Measurements from ENCODE around the gene MARCKSL1.
"Not testable (repeated sequence)": the region's sequence is repeated elsewhere in the genome, so short reads cannot be mapped to it uniquely, and the experiment has no call there.

Gene MARCKSL1

DNA sequence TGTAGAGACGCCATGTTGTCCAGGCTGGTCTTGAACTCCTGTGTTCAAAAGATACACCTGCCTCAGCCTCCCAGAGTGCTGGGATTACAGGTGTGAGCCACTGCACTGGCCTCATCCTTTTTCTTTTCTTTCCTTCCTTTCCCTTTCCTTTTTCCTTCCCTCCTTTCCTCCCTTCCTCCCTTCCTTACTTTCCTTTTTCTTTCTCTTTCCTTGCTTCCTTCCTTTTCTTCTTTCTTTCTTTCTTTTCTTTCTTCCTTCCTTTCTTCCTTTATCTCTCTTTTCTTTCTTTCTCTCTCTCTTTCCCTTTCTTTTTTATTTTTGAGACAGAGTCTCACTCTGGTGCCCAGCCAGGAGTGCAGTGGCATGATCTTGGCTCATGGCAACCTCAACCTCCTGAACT is 20.4 kb upstream of the MARCKSL1 start:
- CTCF ChIA-PET, result no interaction called here
- no peak overlapping the region for H3K4me3 ChIP-seq (ENCODE audit: low read depth, low read length)
- POLR2A ChIA-PET, result no interaction called here

GRCh38 chr1:32355778-32356177 is 19.7 kb upstream of the MARCKSL1 start:
- H3K4me3 ChIP-seq (ENCODE audit: low read depth, low read length); CTCF ChIA-PET; DNase-seq (ENCODE audit: low read depth, low spot score): not testable (repeated sequence)
- POLR2A ChIA-PET, result interaction anchor here (5.6 kb wide), 1 partner anchor 20 kb away, joined by 38 read pairs; the partner anchor contains the start of gene MARCKSL1

More for the DNA sequence above, 20.4 kb upstream of the MARCKSL1 start:
- TF ChIP-seq CTCF (IDR thresholded peaks at IDR 0.05; ENCODE audit: insufficient read depth, low read length, missing control alignments), result no peak
- no peak for DNase-seq (ENCODE audit: low read depth, low spot score)

DNA sequence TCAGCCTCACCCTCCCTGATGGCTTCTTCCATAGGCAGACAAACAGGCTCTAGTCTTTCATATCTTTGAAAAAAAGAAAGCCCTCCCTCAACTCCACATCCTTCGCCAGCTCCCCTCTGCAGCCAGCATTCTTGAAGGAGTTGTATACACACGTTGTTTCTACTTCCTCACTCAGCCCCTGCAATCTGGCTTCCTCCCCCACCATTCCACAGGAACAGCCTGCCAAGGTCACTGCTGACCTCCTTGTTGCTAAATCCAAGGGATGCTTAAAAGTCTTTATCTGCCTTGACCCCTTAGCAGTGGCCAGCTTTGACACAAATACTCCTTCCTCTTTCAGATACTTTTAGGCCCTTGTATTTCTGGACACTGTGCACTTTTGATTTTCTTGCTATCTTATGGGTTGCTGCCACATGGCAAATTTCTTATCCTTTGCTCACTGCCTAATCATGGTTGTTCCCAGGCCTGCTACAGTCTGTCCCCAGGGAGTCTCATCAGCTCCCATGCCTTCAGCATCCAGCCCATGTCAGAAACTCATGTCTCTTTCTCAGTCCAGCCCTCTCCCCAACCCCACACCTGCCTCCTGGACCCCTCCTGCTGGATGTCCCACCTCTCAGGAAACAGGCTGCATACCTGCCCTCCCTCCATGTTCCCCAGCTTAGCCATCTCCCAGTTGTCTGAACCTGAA is 18.0 kb upstream of the MARCKSL1 start:
- ChIA-PET POLR2A (interaction anchor here (5.6 kb wide), 1 partner anchor 18 kb away, joined by 38 read pairs; the partner anchor contains the start of gene MARCKSL1), CTCF (interaction anchor here (1.5 to 1.6 kb wide), 3 partner anchors 11 to 106 kb away, joined by 3 to 6 read pairs (median 4); no protein-coding TSS in a partner anchor)
- no peak for TF ChIP-seq CTCF (IDR thresholded peaks at IDR 0.05; ENCODE audit: insufficient read depth, low read length, missing control alignments)
- no peak overlapping the region for H3K4me3 ChIP-seq (ENCODE audit: low read depth, low read length)
- peak; percentile 14 for DNase-seq (ENCODE audit: low read depth, low spot score)

DNA sequence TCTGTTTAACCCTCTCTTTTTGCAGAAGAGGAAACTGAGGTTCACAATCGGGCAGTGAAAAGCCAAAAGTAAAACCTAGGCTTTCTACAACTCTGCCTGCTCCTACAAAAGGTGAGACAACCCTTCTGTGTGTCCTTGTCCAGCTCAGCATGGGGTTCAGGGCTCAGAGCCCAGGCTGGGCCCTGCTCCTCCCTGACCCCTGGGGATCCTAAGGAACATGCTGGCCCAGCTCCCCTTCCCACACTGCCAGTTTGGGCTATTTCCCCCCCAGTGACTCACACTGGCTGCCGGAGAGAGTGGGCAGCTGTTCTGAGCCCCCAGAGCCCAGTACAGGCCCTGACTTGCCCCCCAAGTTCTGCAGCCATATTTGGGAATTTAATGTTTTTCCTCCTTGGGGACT is 17.4 kb upstream of the MARCKSL1 start:
- TF ChIP-seq CTCF (IDR thresholded peaks at IDR 0.05; ENCODE audit: insufficient read depth, low read length, missing control alignments), result no peak
- H3K4me3 ChIP-seq (ENCODE audit: low read depth, low read length), result no peak overlapping the region
- ChIA-PET CTCF (interaction anchor here (0.9 to 3.8 kb wide), 7 partner anchors 12 to 153 kb away, joined by 3 to 26 read pairs (median 3); partner anchors contain the start of genes CCDC28B and DCDC2B), POLR2A (interaction anchor here (5.6 kb wide), 1 partner anchor 17 kb away, joined by 38 read pairs; the partner anchor contains the start of gene MARCKSL1)
- no peak for DNase-seq (ENCODE audit: low read depth, low spot score)

DNA sequence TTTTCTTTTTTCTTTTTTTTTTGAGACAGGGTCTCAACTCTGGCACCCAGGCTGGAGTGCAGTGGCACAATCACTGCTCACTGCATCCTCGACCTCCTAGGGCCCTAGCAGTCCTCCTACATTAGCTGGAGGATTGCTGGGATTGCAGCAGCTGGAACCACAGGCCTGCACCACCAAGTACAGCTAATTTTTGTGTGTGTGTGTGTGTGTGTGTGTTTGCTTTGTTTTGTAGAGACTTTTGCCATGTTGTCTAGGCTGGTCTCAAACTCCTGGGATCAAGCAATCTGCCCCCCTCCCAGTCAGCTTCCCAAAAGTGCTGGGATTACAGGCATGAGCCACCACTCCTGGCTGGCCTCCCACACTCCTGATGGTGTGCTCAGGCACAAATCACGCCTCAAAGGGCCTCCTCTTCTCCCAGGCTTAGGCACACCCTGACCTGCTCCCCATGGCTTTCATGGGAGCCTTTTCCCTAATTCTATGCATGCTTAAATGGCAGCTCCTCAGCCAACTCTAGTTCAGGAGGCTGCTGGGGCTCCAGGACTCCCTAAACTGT is 16.9 kb upstream of the MARCKSL1 start:
- ChIA-PET POLR2A (interaction anchor here (0.5 to 5.6 kb wide), 2 partner anchors 17 to 268 kb away, joined by 3 to 38 read pairs; partner anchors contain the start of gene MARCKSL1), CTCF (interaction anchor here (0.9 to 3.8 kb wide), 10 partner anchors 12 to 153 kb away, joined by 3 to 26 read pairs (median 4); partner anchors contain the start of genes CCDC28B, DCDC2B and MARCKSL1)

GRCh38 chr1:32352239-32352745 is 16.3 kb upstream of the MARCKSL1 start:
- TF ChIP-seq CTCF (IDR thresholded peaks at IDR 0.05; ENCODE audit: insufficient read depth, low read length, missing control alignments), result no peak
- CTCF ChIA-PET, result interaction anchor here (0.9 to 3.8 kb wide), 8 partner anchors 16 to 152 kb away, joined by 3 to 26 read pairs (median 3); partner anchors contain the start of genes CCDC28B, DCDC2B and MARCKSL1
- POLR2A ChIA-PET, result interaction anchor here (0.5 to 5.6 kb wide), 2 partner anchors 16 to 269 kb away, joined by 3 to 38 read pairs; partner anchors contain the start of gene MARCKSL1
- no peak for DNase-seq (ENCODE audit: low read depth, low spot score)
- H3K4me3 ChIP-seq (ENCODE audit: low read depth, low read length), result peak overlapping the region; percentile 71

More for the DNA sequence above, 16.9 kb upstream of the MARCKSL1 start:
- no peak for TF ChIP-seq CTCF (IDR thresholded peaks at IDR 0.05; ENCODE audit: insufficient read depth, low read length, missing control alignments)
- DNase-seq (ENCODE audit: low read depth, low spot score), result no peak
- H3K4me3 ChIP-seq (ENCODE audit: low read depth, low read length), result no peak overlapping the region

All from AG04449 (cell line).